Measurements from ENCODE around the gene CREB5. TPM values are rescaled to one million over a fixed set of nuclear protein-coding genes. Genes with fewer than 3 reads are reported as not detected.

Gene CREB5
- total and polyA plus RNA-seq, 2 of the 13 experiments (the other 11 are each of a cell fraction or from before 2014, with no cell fraction given) = 0.38 to 0.71 TPM

DNA sequence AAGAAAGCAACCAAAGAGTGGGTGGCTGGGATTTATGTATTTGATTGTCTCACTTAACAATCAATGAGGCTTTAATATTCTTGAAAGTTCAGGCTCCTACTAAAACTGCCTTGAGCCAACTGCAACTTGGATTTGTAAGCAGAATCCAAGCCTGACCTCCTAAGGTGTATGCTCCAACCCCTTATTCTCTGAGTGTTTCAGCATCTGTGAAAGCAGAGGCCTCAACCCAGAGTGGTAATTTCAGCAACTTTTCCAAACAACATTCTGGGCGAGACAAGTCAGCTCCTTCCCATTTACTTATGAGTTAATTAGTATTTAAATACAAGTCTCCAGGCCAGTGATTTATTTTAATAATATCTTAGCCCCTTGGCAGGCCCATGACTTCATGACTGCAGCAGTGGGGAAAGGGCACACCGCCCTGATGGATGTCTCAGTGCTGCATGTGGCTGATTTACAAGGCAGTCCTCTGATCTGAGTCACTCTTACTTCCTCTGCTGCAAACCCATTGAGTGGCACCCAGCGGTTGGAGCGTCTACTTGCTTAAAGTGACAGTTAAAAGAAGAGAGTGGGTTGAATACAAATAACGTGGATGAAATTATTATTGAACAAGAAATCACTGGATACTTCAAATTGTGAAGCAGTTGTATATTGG lies 336.7 kb downstream of the CREB5 start (continued):
- no peak for TF ChIP-seq ZNF609 (CRISPR knock-in tag; IDR thresholded peaks at IDR 0.05; ENCODE audit: borderline replicate concordance)
- TF ChIP-seq NR2C2 (CRISPR knock-in tag; IDR thresholded peaks at IDR 0.05; ENCODE audit: borderline replicate concordance) = no peak
- TF ChIP-seq TFAP4 (IDR thresholded peaks at IDR 0.05; ENCODE audit: borderline replicate concordance, low read depth) = no peak
- TF ChIP-seq HNRNPK (IDR thresholded peaks at IDR 0.05; ENCODE audit: low read depth, low read length, poor library complexity, severe bottlenecking) = no peak
- no peak for TF ChIP-seq TEAD3 (CRISPR knock-in tag; optimal IDR thresholded peaks at IDR 0.05; ENCODE audit: borderline replicate concordance)
- no peak for TF ChIP-seq ZMYM2 (CRISPR knock-in tag; IDR thresholded peaks at IDR 0.05)
- TF ChIP-seq ZBTB3 (CRISPR knock-in tag; IDR thresholded peaks at IDR 0.05; ENCODE audit: borderline replicate concordance, low read depth) = no peak
- TF ChIP-seq DPF2 (CRISPR knock-in tag; IDR thresholded peaks at IDR 0.05; ENCODE audit: borderline replicate concordance, low read depth) = no peak
- TF ChIP-seq CEBPB (IDR thresholded peaks at IDR 0.05; ENCODE audit: borderline replicate concordance, low read depth, low read length) = no peak
- TF ChIP-seq MEIS2 (CRISPR knock-in tag; IDR thresholded peaks at IDR 0.05) = no peak
- no peak for TF ChIP-seq STAG1 (CRISPR knock-in tag; IDR thresholded peaks at IDR 0.05)
- TF ChIP-seq MTF1 (CRISPR knock-in tag; IDR thresholded peaks at IDR 0.05) = no peak
- no peak for TF ChIP-seq NR2F2 (IDR thresholded peaks at IDR 0.05; ENCODE audit: borderline replicate concordance, low read depth)
- no peak for TF ChIP-seq HDAC6 (IDR thresholded peaks at IDR 0.05; ENCODE audit: low read depth, low read length)
- no peak for TF ChIP-seq SPEN (CRISPR knock-in tag; IDR thresholded peaks at IDR 0.05; ENCODE audit: low read depth)
